A673 (cell line): ENCODE results near the gene SMARCAL1.

ENCODE experiments used
- CTCF ChIP-seq: fragments of 300-800, 200-600 bp; sonication (generic); conservative IDR thresholded peaks from 2 replicates; pipeline ENCODE4 v1.5.1; 2017; ENCODE audit warnings: low read depth, mild to moderate bottlenecking, antibody characterized with exemption, low read length, moderate library complexity, mixed read lengths
- EZH2 ChIP-seq: fragments of 200-600 bp; sonication (generic); IDR thresholded peaks from 2 replicates; pipeline ENCODE4 v1.6.1; 2017; ENCODE audit warnings: borderline replicate concordance, low read depth, mild to moderate bottlenecking, mixed read lengths, antibody characterized with exemption, low read length; ENCODE audit not compliant: poor library complexity, severe bottlenecking

DNA sequence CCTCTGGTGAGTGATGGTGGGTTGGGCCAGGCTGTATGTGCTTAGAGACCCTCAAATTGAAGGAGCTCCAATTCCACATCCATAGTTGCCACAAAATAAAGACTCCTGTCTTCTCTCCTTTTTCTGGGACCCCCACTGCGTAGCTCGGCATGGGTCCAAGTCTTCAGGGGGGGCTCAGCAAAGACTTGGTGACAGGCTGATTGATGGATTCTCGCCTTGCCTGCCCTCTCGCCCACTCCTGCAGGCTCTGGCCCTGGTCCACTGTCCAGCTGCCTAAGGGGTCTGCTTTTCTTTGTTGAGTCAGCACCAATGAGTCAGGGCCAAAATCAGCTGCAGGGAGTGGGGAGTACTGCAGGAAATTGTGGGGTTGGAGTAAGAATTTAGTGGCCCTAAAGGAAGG is 107.8 kb downstream of the SMARCAL1 start:
- TF ChIP-seq CTCF (no peak), EZH2 (no peak)
